Right ventricle myocardium inferior (tissue), 1 donor: ENCODE data around the gene SAT2. TPM values are rescaled to one million over a fixed set of nuclear protein-coding genes. Genes with fewer than 3 reads are reported as not detected.
"Not testable (repeated sequence)": the region's sequence is repeated elsewhere in the genome, so short reads cannot be mapped to it uniquely, and the experiment has no call there.

Experiments used
- ATAC-seq: fragments of 200-7000 bp; cut with Tn5 transposase; one replicate; pipeline ENCODE4 v1.9.1; 2020; ENCODE audit warnings: mild to moderate bottlenecking, moderate library complexity
- DNase-seq: peaks from one replicate; pipeline ENCODE4 v3.0.0; 2021; ENCODE audit errors: missing footprints
- intact Hi-C: fragments of 100-400 bp; cut with DNase I; formaldehyde crosslinking; loops from one replicate; pipeline ENCODE4 v1.11.0; 2022
- total RNA-seq: library from RNA; stranded (reverse); fragmentation: NEBNext Ultra II Directional; extraction: Animal tissue kit (Norgen Biotek cat#: 25700); gene quantifications from one replicate; pipeline ENCODE4 v1.2.1, GENCODE V29; 2021
- donor health status: DM: no; HTN: yes; CAD: no; lungs with severe emphysema.

Gene SAT2
- total RNA-seq, 1 donor from 2014 or later = 78.9 TPM

DNA sequence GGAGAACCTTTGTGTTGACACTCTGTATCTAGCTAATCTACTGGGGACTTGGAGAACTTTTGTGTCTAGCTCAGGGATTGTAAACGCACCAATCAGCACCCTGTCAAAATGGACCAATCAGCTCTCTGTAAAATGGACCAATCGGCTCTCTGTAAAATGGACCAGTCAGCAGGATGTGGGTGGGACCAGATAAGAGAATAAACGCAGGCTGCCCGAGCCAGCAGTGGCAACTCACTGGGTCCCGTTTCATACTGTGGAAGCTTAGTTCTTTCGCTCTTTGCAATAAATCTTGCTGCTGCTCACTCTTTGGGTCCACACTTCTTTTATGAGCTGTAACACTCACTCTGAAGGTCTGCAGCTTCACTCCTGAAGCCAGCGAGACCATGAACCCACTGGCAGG is 14.0 kb upstream of the SAT2 start:
- intact Hi-C loops, ATAC-seq, DNase-seq: not testable (repeated sequence)

DNA sequence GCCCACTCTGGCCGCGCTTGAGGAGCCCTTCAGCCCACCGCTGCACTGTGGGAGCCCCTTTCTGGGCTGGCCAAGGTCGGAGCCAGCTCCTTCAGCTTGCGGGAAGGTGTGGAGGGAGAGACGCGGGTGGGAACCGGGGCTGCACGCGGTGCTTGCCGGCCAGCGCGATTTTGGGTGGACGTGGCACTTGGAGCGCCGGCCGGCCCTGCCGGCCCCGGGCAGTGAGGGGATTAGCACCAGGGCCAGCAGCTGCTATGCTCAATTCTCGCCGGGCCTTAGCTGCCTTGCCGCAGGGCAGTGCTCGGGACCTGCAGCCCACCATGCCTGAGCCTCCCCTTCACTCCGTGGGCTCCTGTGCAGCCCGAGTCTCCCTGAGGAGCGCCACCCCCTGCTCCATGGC is 13.2 kb upstream of the SAT2 start:
- ATAC-seq = no peak
- DNase-seq = no peak
- intact Hi-C loops = no loop called here

- ATAC-seq (no peak), DNase-seq (peak; percentile 13)
- intact Hi-C loops = no loop called here
These were observed 8.5 kb upstream of the SAT2 start for GRCh38 chr17:7636163-7636562.

GRCh38 chr17:7634384-7634783 is 6.8 kb upstream of the SAT2 start:
- ATAC-seq (no peak), DNase-seq (no peak)
- intact Hi-C loops = no loop called here

- intact Hi-C loops = no loop called here
- DNase-seq (no peak), ATAC-seq (no peak)
These were observed 5.5 kb upstream of the SAT2 start for GRCh38 chr17:7633093-7633492.

- ATAC-seq (no peak), DNase-seq (no peak)
- intact Hi-C loops = loop anchor here (1.0 kb wide), 1 partner anchor 54 kb away; no protein-coding TSS in a partner anchor
These were observed 4.9 kb upstream of the SAT2 start for GRCh38 chr17:7632492-7632894.

DNA sequence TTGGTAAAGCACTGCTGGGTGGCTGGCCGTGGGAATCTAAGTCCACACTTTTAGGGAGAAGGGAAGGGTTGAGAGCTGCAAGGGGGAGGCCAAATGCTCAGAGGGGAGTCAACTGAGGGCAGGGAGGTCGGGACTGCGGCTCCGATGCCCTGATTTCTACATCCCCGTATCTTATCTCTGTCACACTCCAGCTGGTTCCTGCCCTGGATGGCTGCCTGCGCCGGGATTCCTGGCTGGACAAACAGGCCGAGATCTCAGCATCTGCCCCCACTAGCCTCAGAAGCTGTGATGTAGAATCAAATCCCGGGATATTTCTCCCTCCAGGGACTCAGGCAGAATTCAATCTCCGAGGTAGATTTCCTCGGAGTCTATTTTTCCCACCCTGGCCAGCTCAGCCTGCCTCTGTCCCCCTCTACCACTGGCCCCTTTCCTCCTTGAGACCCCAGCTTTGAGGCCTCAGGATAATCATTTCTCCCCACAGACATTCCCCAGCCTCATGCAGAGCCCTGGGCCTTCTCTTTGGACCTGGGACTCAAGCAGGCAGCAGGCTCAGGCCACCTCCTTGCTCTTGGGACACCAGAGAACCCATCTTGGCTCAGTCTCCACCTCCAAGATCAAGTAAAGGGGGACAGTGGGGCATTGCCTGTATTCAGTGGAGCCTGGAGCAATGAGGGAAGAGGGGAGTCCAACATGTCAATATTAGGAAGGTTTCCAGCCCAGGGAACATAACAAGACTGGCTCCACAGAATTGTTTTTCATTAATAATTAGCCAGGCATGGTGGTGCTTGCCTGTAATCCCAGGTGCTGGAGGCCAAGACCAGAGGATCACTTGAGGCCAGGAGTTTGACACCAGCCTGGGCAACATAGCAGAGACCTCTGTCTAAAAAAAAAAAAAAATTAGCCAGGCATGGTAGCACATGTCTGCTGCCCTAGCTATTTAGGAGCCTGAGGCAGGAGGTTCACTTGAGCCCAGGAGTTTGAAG is 4.1 kb upstream of the SAT2 start:
- DNase-seq (no peak), ATAC-seq (no peak)
- intact Hi-C loops = loop anchor here (1.0 kb wide), 1 partner anchor 55 kb away; no protein-coding TSS in a partner anchor

- ATAC-seq (no peak), DNase-seq (no peak)
- intact Hi-C loops = no loop called here
These were observed 2.4 kb upstream of the SAT2 start, which contains the start of gene SHBG for GRCh38 chr17:7629939-7630571. Gene SHBG (plus strand): TSS chr17:7630135. CDS start chr17:7630173, 38 bp downstream.

GRCh38 chr17:7626956-7627249 is 718 bp downstream of the SAT2 start:
- intact Hi-C loops = no loop called here
- ATAC-seq (no peak), DNase-seq (no peak)

- intact Hi-C loops = no loop called here
- ATAC-seq = no peak
- DNase-seq = no peak
These were observed 1.3 kb downstream of the SAT2 start for GRCh38 chr17:7626307-7626706.

DNA sequence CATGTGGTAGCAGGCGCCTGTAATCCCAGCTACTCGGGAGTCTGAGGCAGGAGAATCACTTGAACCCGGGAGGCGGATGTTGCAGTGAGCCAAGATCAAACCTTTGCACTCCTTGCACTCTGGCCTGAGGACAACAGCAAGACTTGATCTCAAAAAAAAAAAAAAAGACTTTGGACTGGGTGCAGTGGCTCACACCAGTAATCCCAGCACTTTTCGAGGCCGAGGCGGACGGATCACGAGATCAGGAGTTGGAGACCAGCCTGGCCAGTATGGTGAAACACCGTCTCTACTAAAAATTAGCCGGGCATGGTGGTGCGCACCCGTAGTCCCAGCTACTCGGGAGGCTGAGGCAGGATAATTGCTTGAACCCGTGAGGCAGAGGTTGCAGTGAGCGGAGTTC is 1.9 kb downstream of the SAT2 start:
- DNase-seq, ATAC-seq, intact Hi-C loops: not testable (repeated sequence)

GRCh38 chr17:7623661-7624060 is 4.0 kb downstream of the SAT2 start:
- DNase-seq (no peak), ATAC-seq (no peak)
- intact Hi-C loops = no loop called here

DNA sequence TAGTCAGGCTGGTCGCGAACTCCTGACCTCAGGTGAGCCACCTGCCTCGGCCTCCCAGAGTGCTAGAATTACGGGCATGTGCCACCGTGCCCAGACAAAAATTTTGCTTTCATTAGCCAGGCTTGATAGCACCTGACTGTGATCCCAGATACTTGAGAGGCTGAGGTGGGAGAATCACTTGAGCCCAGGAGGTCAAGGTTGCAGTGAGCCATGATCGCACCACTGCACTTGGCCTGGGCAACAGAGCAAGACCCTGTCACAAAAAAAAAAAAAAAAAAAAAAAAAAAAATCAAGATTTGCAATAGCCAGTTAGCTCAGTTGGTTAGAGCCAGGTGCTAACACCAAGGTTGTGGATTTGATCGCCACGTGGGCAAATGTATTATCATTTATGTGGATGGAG is 6.8 kb downstream of the SAT2 start:
- intact Hi-C loops = no loop called here
- DNase-seq (no peak), ATAC-seq (no peak)

GRCh38 chr17:7618608-7619007 is 9.0 kb downstream of the SAT2 start:
- DNase-seq (no peak), ATAC-seq (no peak)
- intact Hi-C loops = no loop called here

GRCh38 chr17:7615265-7615747 is 12.3 kb downstream of the SAT2 start:
- no peak for DNase-seq
- intact Hi-C loops = loop anchor here (1.0 kb wide), 1 partner anchor 73 kb away; the partner anchor contains the start of gene WRAP53
- no peak for ATAC-seq

- DNase-seq (peak; percentile 100), ATAC-seq (peak; percentile 99)
- intact Hi-C loops = loop anchor here (1.0 kb wide), 1 partner anchor 74 kb away; the partner anchor contains the start of gene WRAP53
These were observed 13.0 kb downstream of the SAT2 start, which contains the start of gene FXR2 for GRCh38 chr17:7614425-7615264. Gene FXR2 (minus strand): TSS chr17:7614897. CDS start chr17:7614532, 365 bp downstream.

DNA sequence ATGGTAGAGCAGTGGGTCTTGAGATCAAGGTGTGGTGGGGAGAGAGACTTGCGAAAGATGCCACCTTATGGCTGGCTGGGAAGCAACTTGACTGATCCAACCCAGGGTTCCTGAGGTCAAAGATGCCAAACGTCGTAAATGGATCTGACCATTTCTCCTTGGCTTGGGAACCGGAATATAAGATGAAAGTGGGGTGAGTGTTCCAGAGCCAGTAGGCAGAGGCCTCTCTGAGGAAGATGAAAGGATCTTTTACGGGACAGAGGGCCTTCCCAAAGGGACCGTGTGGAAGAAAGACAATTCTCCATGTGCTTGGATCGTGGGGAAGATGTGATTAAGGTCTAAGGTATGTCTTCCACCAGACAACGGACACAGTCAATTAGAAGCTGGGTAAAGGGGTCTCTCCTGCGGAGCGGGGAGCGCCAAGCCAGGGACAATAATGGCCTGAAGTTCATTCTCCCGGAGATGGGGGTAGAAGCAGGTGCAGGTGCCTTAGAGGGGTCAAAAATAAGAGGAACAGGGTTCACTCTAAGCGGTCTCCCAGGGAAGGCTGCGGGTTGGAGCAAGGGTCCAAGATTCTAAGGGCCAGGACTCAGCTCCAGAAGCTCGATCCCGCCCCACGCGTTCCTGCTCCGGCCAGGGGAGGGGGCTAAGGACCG is 13.7 kb downstream of the SAT2 start:
- ATAC-seq (no peak), DNase-seq (no peak)
- intact Hi-C loops = no loop called here

DNA sequence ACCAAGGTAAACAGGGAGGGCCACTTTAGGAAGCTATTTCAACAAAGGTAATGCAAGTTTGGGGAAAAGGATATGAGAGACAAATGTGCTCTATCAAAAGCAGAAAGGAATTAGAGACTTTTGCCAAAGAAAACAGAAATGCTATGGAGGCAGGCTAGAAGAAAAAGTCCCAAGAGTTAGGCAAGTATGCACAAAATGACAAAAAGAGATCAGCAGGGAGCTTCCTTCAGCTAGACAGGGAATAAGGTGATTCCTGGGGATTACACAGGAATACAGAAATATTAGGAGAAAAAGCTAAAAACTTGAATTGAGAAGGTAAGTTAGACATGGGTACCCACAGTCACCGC is 15.4 kb downstream of the SAT2 start:
- intact Hi-C loops = no loop called here
- ATAC-seq (no peak), DNase-seq (no peak)
